ENCODE results near the gene SPRN. TPM values are rescaled to one million over a fixed set of nuclear protein-coding genes. Genes with fewer than 3 reads are reported as not detected.
A peak's percentile ranks its signal among the peaks of the same experiment; 100 is the strongest.

The SPRN gene
- total RNA-seq, 2 donors from 2014 or later: not detected

- peaks cover 3% of the 10 kb centered on the region for H3K36me3 ChIP-seq
- TF ChIP-seq, protein P1, sequence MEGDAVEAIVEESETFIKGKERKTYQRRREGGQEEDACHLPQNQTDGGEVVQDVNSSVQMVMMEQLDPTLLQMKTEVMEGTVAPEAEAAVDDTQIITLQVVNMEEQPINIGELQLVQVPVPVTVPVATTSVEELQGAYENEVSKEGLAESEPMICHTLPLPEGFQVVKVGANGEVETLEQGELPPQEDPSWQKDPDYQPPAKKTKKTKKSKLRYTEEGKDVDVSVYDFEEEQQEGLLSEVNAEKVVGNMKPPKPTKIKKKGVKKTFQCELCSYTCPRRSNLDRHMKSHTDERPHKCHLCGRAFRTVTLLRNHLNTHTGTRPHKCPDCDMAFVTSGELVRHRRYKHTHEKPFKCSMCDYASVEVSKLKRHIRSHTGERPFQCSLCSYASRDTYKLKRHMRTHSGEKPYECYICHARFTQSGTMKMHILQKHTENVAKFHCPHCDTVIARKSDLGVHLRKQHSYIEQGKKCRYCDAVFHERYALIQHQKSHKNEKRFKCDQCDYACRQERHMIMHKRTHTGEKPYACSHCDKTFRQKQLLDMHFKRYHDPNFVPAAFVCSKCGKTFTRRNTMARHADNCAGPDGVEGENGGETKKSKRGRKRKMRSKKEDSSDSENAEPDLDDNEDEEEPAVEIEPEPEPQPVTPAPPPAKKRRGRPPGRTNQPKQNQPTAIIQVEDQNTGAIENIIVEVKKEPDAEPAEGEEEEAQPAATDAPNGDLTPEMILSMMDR (IDR thresholded peaks at IDR 0.05): no peak
- no peak for DNase-seq (ENCODE audit: low spot score)
These were observed 48.9 kb downstream of the SPRN start for GRCh38 chr10:133375357-133376115.

DNA sequence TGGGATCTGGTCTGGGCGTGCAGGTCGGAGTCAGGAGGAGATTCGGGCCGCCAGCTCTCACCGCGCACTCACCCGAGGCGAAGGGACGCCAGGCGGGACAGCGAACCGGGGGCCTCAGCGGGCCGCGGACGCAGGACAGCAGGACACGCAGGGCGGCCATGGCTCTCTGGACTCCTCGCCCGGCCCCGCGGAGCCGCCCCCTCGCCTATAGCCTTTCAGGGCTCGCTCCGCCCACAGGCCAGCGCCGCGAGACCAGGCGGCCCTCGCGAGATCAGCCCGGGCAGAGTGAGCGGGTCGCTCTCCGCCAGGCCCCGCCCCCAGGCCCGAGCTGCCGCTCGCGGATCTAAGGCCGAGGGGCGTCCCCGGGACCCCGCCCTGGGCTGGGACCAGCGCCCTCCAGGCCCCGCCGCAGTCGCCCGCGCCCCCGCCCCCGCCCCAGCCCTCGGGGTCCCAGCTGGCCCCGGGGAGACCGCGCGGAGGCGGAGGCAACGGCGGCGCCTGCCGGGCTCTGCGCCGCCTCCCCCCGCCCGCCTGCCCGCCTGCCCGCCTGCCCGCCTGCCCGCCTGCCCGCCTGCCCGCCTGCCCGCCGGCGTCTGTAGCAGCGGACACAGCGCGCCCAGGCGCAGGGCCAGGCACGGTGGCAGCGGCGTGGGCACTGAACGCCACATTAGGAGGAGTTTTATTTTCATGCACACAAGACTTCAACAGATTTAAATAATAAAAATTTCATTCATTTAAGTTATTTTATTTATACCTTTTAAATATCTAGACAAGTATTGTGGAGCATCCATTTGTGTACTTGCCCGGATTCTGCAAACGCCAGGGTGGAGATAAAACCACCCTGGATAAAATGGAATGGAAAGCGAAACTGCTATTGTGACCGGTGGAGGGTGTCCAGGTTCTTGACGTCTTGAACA lies 51.0 kb downstream of the SPRN start, which contains the start of gene ECHS1:
Gene ECHS1, minus strand, starts transcription at position 181 of the 917 bp plus-strand sequence. Its CDS starts 21 bp downstream, at position 160.
- Histone ChIP-seq H3K36me3 (peaks cover 24% of the 10 kb centered on the region), H3K4me1 (peaks cover 0 to 23% of the 10 kb centered on the region in 2 donors), H3K27ac (peak within 1 kb of the TSS; percentile 76 to 87), H3K4me3 (peak within 1 kb of the TSS; percentile 89 to 96), H3K27me3 (no peaks in the 10 kb centered on the region), H3K9me3 (no peaks in the 10 kb centered on the region)
- TF ChIP-seq, protein P1 (IDR thresholded peaks at IDR 0.05): no peak
- peak; percentile 93 for DNase-seq (ENCODE audit: low spot score)

More at GRCh38 chr10:133375357-133376115, 48.9 kb downstream of the SPRN start:
- no peaks in the 10 kb centered on the region for H3K9me3 ChIP-seq
- H3K27ac ChIP-seq: no peak overlapping the region
- no peaks in the 10 kb centered on the region for H3K27me3 ChIP-seq
- H3K4me1 ChIP-seq: peaks cover 0 to 32% of the 10 kb centered on the region in 2 donors
- no peak overlapping the region for H3K4me3 ChIP-seq

DNA sequence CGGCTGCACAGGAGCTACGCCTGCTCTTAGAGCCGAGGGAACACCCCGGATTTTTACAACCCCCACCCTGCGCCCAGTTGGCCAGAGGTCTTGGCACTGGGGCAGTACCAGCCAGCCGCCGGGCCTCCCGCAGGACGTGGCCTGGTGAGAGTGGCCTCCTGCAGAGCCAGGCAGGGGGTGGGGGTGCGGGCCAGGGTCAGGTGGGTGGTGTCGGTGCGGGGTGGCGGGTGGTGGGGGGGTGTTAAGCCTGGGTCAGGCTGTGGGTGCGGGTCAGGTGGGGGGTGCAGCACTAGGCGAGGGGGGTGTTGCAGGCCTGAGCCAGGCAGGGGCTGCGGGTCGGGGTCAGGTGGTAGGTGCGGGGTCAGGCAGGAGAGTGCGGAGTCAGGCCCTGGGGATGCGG lies 51.9 kb downstream of the SPRN start:
- Histone ChIP-seq H3K4me3 (peak overlapping the region; percentile 89 to 96), H3K36me3 (peaks cover 29% of the 10 kb centered on the region), H3K27ac (no peak overlapping the region), H3K4me1 (peaks cover 0 to 16% of the 10 kb centered on the region in 2 donors), H3K9me3 (no peaks in the 10 kb centered on the region), H3K27me3 (no peaks in the 10 kb centered on the region)
- DNase-seq (ENCODE audit: low spot score): no peak
- TF ChIP-seq, protein P1 (IDR thresholded peaks at IDR 0.05): no peak

Small RNAs within 50 kb of the gene (microRNA-seq; reads per million reads assigned to microRNA genes)
- 0 to 0.71 reads per million in 2 donors for gene MIR3944 (ENCODE audit: borderline number of aligned reads in 2 of 2, borderline replicate concordance in 1 of 2)

Other genes starting within 250 kb of the SPRN start
- gene UTF1, start 194.4 kb downstream of the SPRN start, total RNA-seq: not detected
- gene VENTX, start 186.8 kb downstream of the SPRN start, total RNA-seq: under 1 TPM; 0.44 to 0.63 TPM
- gene ADAM8, start 147.8 kb downstream of the SPRN start, total RNA-seq: 1 to 10 TPM in 1 of 2 donors, under 1 TPM in 1; 0.82 to 1.5 TPM
- gene TUBGCP2, start 115.8 kb downstream of the SPRN start, total RNA-seq: 10 to 100 TPM; 22.1 to 30.4 TPM
- 10 to 100 TPM; 28.1 to 31.9 TPM for gene ZNF511, start 115.7 kb downstream of the SPRN start, total RNA-seq
- under 1 TPM in 1 of 2 donors, not detected in 1; 0.98 TPM for gene CALY, start 87.7 kb downstream of the SPRN start, total RNA-seq
- not detected for gene PRAP1, start 77.3 kb downstream of the SPRN start, total RNA-seq
- 10 to 100 TPM in 1 of 2 donors, 1 to 10 TPM in 1; 9.8 to 32.6 TPM for gene FUOM, start 66.6 kb downstream of the SPRN start, total RNA-seq
- 100 to 1,000 TPM in 1 of 2 donors, 10 to 100 TPM in 1; 89.8 to 146 TPM for gene ECHS1, start 51.3 kb downstream of the SPRN start, total RNA-seq
- 1 to 10 TPM; 2.4 to 3.5 TPM for gene PAOX, start 45.4 kb downstream of the SPRN start, total RNA-seq
- 10 to 100 TPM in 1 of 2 donors, 1 to 10 TPM in 1; 9.9 to 15.1 TPM for gene MTG1, start 30.5 kb downstream of the SPRN start, total RNA-seq
- under 1 TPM; 0.22 to 0.24 TPM for gene SCART1, start 29.3 kb upstream of the SPRN start, total RNA-seq
- gene CYP2E1, start 102.7 kb upstream of the SPRN start, total RNA-seq: 1 to 10 TPM in 1 of 2 donors, under 1 TPM in 1; 0.79 to 2.9 TPM
- gene SYCE1, start 141.0 kb upstream of the SPRN start, total RNA-seq: 1 to 10 TPM in 1 of 2 donors, not detected in 1; 1.1 TPM
- gene FRG2B, start 202.2 kb upstream of the SPRN start, total RNA-seq: not detected